Karpas-422 (cell line): ENCODE measurements around the gene GNMT. TPM values are rescaled to one million over a fixed set of nuclear protein-coding genes. Genes with fewer than 3 reads are reported as not detected.

ENCODE experiments used
- DNase-seq: peaks from one replicate; pipeline ENCODE4 v3.0.0-alpha.2; 2015
- H2AFZ ChIP-seq: fragments of 200-600 bp; sonication (generic); 2 replicates; pipeline ENCODE4 v1.6.1; 2014; ENCODE audit warnings: antibody characterized with exemption, low read length, mixed read lengths
- H3K27ac ChIP-seq: fragments of 200-600 bp; sonication (generic); 2 replicates; pipeline ENCODE4 v1.5.1; 2014; ENCODE audit warnings: mild to moderate bottlenecking, low read length, moderate library complexity
- H3K27me3 ChIP-seq: fragments of 200-600 bp; sonication (generic); 2 replicates; pipeline ENCODE4 v1.6.1; 2014; ENCODE audit warnings: low read length, mixed read lengths
- H3K36me3 ChIP-seq: fragments of 200-600 bp; sonication (generic); 2 replicates; pipeline ENCODE4 v1.6.1; 2014; ENCODE audit warnings: low read length, mixed read lengths; ENCODE audit not compliant: insufficient read depth
- H3K4me1 ChIP-seq: fragments of 200-600 bp; sonication (generic); 2 replicates; pipeline ENCODE4 v1.6.1; 2014; ENCODE audit warnings: mild to moderate bottlenecking, low read length, mixed read lengths
- H3K4me2 ChIP-seq: fragments of 200-600 bp; sonication (generic); 2 replicates; pipeline ENCODE4 v1.6.1; 2014; ENCODE audit warnings: low read length, low read depth, mild to moderate bottlenecking; ENCODE audit not compliant: poor library complexity, severe bottlenecking
- H3K4me3 ChIP-seq: fragments of 200-600 bp; sonication (generic); 2 replicates; pipeline ENCODE4 v1.5.1; 2014; ENCODE audit warnings: mild to moderate bottlenecking, antibody characterized with exemption, low read length, mixed read lengths
- H3K79me2 ChIP-seq: fragments of 200-600 bp; sonication (generic); 2 replicates; pipeline ENCODE4 v1.6.1; 2014; ENCODE audit warnings: mild to moderate bottlenecking, low read length, mixed read lengths
- H3K9ac ChIP-seq: fragments of 200-600 bp; sonication (generic); 2 replicates; pipeline ENCODE4 v1.6.0; 2014; ENCODE audit warnings: low read length
- H3K9me2 ChIP-seq: fragments of 200-600 bp; sonication (generic), shearing (Covaris generic); replicated peaks from 2 replicates; pipeline ENCODE4 v1.6.0; 2014; ENCODE audit warnings: mild to moderate bottlenecking, low read length, moderate library complexity; ENCODE audit not compliant: insufficient read depth
- H3K9me3 ChIP-seq: fragments of 300-700, 200-600 bp; sonication (generic); 2 replicates; pipeline ENCODE4 v1.6.1; 2014; ENCODE audit warnings: low read length, mixed read lengths
- H4K20me1 ChIP-seq: fragments of 200-600 bp; sonication (generic); 2 replicates; pipeline ENCODE4 v1.6.1; 2014; ENCODE audit warnings: mild to moderate bottlenecking, antibody characterized with exemption, low read length, low read depth; ENCODE audit not compliant: insufficient read depth
- total RNA-seq: library from RNA; depleted of rRNA; stranded (reverse); fragments of >200 nt; shearing (Covaris generic); gene quantifications from 2 replicates; pipeline ENCODE4 v1.2.3, GENCODE V29; 2014; ENCODE audit warnings: low replicate concordance; rRNA removed

GNMT gene
- total RNA-seq, 1 experiment from 2014 or later = 0.48 TPM

GRCh38 chr6:43013097-43013842 is 52.7 kb downstream of the GNMT start:
- Histone ChIP-seq H3K9me2 (no peaks in the 10 kb centered on the region), H3K4me3 (peak overlapping the region; percentile 96), H3K4me2 (peak overlapping the region; percentile 96), H2AFZ (no peak overlapping the region), H3K79me2 (peaks cover 56% of the 10 kb centered on the region), H3K36me3 (0 out of 2 replicates have a peak, but pooled peaks cover 18% of the 10 kb centered on the region), H4K20me1 (no peaks in the 10 kb centered on the region), H3K27ac (peak overlapping the region; percentile 39; the same call in 1 of the 2 replicates), H3K4me1 (peaks cover 27% of the 10 kb centered on the region), H3K9ac (peak overlapping the region; percentile 93), H3K9me3 (no peaks in the 10 kb centered on the region), H3K27me3 (no peaks in the 10 kb centered on the region)
- no peak for DNase-seq

Other genes starting within 250 kb of the GNMT start
- gene PRPH2, start 238.2 kb upstream of the GNMT start, total RNA-seq = not detected in 2 replicates
- gene TBCC, start 214.7 kb upstream of the GNMT start, total RNA-seq = 154 and 205 TPM in 2 replicates
- gene BICRAL, start 178.7 kb upstream of the GNMT start, total RNA-seq = 8.8 and 16.8 TPM in 2 replicates
- gene RPL7L1, start 81.1 kb upstream of the GNMT start, total RNA-seq = 97.6 and 104 TPM in 2 replicates
- gene PTCRA, start 44.7 kb upstream of the GNMT start, total RNA-seq = not detected in 2 replicates
- 33.7 and 65.4 TPM in 2 replicates for gene CNPY3, start 31.3 kb upstream of the GNMT start, total RNA-seq
- gene PEX6, start 18.4 kb downstream of the GNMT start, total RNA-seq = 16.7 and 34.2 TPM in 2 replicates
- gene PPP2R5D, start 23.8 kb downstream of the GNMT start, total RNA-seq = 34.8 and 39.8 TPM in 2 replicates
- 51.7 and 113 TPM in 2 replicates for gene MEA1, start 53.2 kb downstream of the GNMT start, total RNA-seq
- gene KLHDC3, start 53.5 kb downstream of the GNMT start, total RNA-seq = 53.7 and 81.1 TPM in 2 replicates
- gene RRP36, start 60.9 kb downstream of the GNMT start, total RNA-seq = 31.5 and 46.2 TPM in 2 replicates
- gene CUL7, start 93.1 kb downstream of the GNMT start, total RNA-seq = 20.2 and 22.2 TPM in 2 replicates
- 21.3 and 40.9 TPM in 2 replicates for gene MRPL2, start 98.7 kb downstream of the GNMT start, total RNA-seq
- 13.8 and 29.3 TPM in 2 replicates for gene KLC4, start 98.9 kb downstream of the GNMT start, total RNA-seq
- 3.3 and 5.3 TPM in 2 replicates for gene PTK7, start 115.6 kb downstream of the GNMT start, total RNA-seq
- gene SRF, start 210.5 kb downstream of the GNMT start, total RNA-seq = 27.4 and 42.5 TPM in 2 replicates
- 34.9 and 64.6 TPM in 2 replicates for gene CUL9, start 221.4 kb downstream of the GNMT start, total RNA-seq